Non-pigmented ciliary epithelial cell (primary cell): ENCODE measurements around the gene DCUN1D2.
"Not testable (repeated sequence)": the region's sequence is repeated elsewhere in the genome, so short reads cannot be mapped to it uniquely, and the experiment has no call there.

Experiments used
- DNase-seq: peaks from one replicate; pipeline ENCODE4 v3.0.0-alpha.2; 2010; ENCODE audit warnings: low read depth

The DCUN1D2 gene

GRCh38 chr13:113489549-113490495 lies 689 bp downstream of the DCUN1D2 start:
- no peak for DNase-seq

- DNase-seq: no peak
Measured at GRCh38 chr13:113489171-113489548, 1.4 kb downstream of the DCUN1D2 start.

GRCh38 chr13:113488283-113488682 lies 2.2 kb downstream of the DCUN1D2 start:
- no peak for DNase-seq

- DNase-seq: no peak
Measured at GRCh38 chr13:113486698-113487097, 3.8 kb downstream of the DCUN1D2 start.

- no peak for DNase-seq
Measured at GRCh38 chr13:113485545-113485944, 5.0 kb downstream of the DCUN1D2 start.

GRCh38 chr13:113483504-113484293 lies 6.8 kb downstream of the DCUN1D2 start:
- no peak for DNase-seq

GRCh38 chr13:113483081-113483480 lies 7.4 kb downstream of the DCUN1D2 start:
- DNase-seq: no peak

GRCh38 chr13:113479179-113479578 lies 11.3 kb downstream of the DCUN1D2 start:
- no peak for DNase-seq

- DNase-seq: no peak
Measured at GRCh38 chr13:113477724-113478123, 12.8 kb downstream of the DCUN1D2 start.

- no peak for DNase-seq
Measured at GRCh38 chr13:113476811-113477210, 13.7 kb downstream of the DCUN1D2 start.

- DNase-seq: no peak
Measured at GRCh38 chr13:113475911-113476310, 14.6 kb downstream of the DCUN1D2 start.

GRCh38 chr13:113475280-113475679 lies 15.2 kb downstream of the DCUN1D2 start:
- no peak for DNase-seq

GRCh38 chr13:113474179-113474578 lies 16.3 kb downstream of the DCUN1D2 start:
- no peak for DNase-seq

- no peak for DNase-seq
Measured at GRCh38 chr13:113472355-113473025, 18.0 kb downstream of the DCUN1D2 start.

GRCh38 chr13:113471844-113472243 lies 18.7 kb downstream of the DCUN1D2 start:
- DNase-seq: no peak

GRCh38 chr13:113470635-113471163 lies 19.8 kb downstream of the DCUN1D2 start:
- not testable (repeated sequence) for DNase-seq

GRCh38 chr13:113470073-113470472 lies 20.4 kb downstream of the DCUN1D2 start:
- DNase-seq: no peak

- no peak for DNase-seq
Measured at GRCh38 chr13:113469582-113469981, 20.9 kb downstream of the DCUN1D2 start.

- no peak for DNase-seq
Measured at GRCh38 chr13:113468472-113469201, 21.9 kb downstream of the DCUN1D2 start.

GRCh38 chr13:113468029-113468428 lies 22.5 kb downstream of the DCUN1D2 start:
- no peak for DNase-seq

- DNase-seq: no peak
Measured at GRCh38 chr13:113466383-113466782, 24.1 kb downstream of the DCUN1D2 start.
